Activated T-helper 1 cell treated with anti-CD3 and anti-CD28 coated beads, Interleukin-12 subunit alpha, Interleukin-12 subunit beta, Interleukin-2, Interleukin-4 antibody, amounts not matched to agents 30 ng/mL and 10 ng/mL and 1 ng/mL, durations not matched to agents 14 hours and 24 hours and 36 hours (primary cell): ENCODE measurements around the gene ATAD5. TPM values are rescaled to one million over a fixed set of nuclear protein-coding genes. Genes with fewer than 3 reads are reported as not detected.
A peak's percentile ranks its signal among the peaks of the same experiment; 100 is the strongest.

Experiments
- DNase-seq: peaks from one replicate; pipeline ENCODE4 v3.0.0; 2021; ENCODE audit warnings: low spot score
- H3K27ac Mint-ChIP-seq: one replicate; pipeline ENCODE4 v1.8.0; 2021; ENCODE audit warnings: mild to moderate bottlenecking, mixed read lengths
- H3K27me3 Mint-ChIP-seq: one replicate; pipeline ENCODE4 v1.8.0; 2022; ENCODE audit warnings: mild to moderate bottlenecking, moderate library complexity, mixed read lengths; ENCODE audit not compliant: insufficient read depth
- H3K36me3 Mint-ChIP-seq: one replicate; pipeline ENCODE4 v1.8.0; 2021; ENCODE audit warnings: low read depth, mixed read lengths
- H3K4me1 Mint-ChIP-seq: one replicate; pipeline ENCODE4 v1.8.0; 2021; ENCODE audit warnings: low read depth, mixed read lengths
- H3K4me3 Mint-ChIP-seq: one replicate; pipeline ENCODE4 v1.8.0; 2021; ENCODE audit warnings: mild to moderate bottlenecking, moderate library complexity, mixed read lengths
- H3K9me3 Mint-ChIP-seq: one replicate; pipeline ENCODE4 v1.8.0; 2021; ENCODE audit warnings: mixed read lengths
- intact Hi-C: fragments of 100-400 bp; cut with micrococcal nuclease; formaldehyde crosslinking; loops from one replicate; pipeline ENCODE4 v1.15.1; 2024
- total RNA-seq: library from RNA; stranded (reverse); gene quantifications from 2 replicates; pipeline ENCODE4 v1.2.3, GENCODE V29; 2022

The ATAD5 gene, protein sequence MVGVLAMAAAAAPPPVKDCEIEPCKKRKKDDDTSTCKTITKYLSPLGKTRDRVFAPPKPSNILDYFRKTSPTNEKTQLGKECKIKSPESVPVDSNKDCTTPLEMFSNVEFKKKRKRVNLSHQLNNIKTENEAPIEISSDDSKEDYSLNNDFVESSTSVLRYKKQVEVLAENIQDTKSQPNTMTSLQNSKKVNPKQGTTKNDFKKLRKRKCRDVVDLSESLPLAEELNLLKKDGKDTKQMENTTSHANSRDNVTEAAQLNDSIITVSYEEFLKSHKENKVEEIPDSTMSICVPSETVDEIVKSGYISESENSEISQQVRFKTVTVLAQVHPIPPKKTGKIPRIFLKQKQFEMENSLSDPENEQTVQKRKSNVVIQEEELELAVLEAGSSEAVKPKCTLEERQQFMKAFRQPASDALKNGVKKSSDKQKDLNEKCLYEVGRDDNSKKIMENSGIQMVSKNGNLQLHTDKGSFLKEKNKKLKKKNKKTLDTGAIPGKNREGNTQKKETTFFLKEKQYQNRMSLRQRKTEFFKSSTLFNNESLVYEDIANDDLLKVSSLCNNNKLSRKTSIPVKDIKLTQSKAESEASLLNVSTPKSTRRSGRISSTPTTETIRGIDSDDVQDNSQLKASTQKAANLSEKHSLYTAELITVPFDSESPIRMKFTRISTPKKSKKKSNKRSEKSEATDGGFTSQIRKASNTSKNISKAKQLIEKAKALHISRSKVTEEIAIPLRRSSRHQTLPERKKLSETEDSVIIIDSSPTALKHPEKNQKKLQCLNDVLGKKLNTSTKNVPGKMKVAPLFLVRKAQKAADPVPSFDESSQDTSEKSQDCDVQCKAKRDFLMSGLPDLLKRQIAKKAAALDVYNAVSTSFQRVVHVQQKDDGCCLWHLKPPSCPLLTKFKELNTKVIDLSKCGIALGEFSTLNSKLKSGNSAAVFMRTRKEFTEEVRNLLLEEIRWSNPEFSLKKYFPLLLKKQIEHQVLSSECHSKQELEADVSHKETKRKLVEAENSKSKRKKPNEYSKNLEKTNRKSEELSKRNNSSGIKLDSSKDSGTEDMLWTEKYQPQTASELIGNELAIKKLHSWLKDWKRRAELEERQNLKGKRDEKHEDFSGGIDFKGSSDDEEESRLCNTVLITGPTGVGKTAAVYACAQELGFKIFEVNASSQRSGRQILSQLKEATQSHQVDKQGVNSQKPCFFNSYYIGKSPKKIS (N-terminal part only)
- 26.2 and 28.7 TPM in 2 replicates for total RNA-seq

DNA sequence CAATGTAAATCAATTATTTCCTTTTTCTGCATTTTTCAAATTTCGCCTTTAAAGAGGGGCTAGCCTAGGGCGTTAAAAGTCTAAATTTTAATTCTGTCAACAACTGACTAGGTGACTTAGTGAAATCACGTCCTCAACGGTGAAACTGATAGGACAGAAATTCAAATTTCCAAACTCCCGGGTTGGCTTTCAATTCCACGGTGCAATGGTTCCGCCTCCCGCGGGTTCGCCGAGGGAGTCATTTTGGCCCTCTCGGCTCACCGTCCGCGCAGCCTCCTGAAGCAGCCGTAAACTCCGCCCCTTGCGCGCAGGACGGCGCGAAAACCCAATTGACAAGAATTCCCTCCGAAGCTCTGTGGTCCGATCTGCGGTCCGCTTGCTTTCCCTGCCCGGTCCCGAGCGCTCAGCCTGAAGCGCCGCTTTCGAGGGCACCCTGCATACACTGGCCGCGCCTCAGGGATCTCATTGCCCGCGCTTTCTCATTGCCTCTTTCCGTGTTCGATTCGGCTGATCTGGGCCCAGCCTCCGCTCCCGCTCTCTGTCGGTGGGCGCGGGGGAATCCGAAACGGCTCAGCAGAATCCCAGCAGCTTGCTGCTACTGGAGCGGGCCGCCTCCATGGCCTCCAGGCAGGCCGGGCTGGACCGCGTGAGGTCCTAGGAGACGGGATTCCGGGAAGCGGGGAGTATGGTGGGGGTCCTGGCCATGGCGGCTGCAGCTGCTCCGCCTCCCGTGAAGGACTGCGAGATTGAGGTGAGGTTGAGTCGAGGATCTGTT, at the start of gene ATAD5:
ATAD5 (plus strand) TSS at position 304 of the 775 bp plus-strand sequence; CDS start at position 686, 382 bp downstream.
- Mint-ChIP-seq H3K4me1 (peaks cover 43% of the 10 kb centered on the region), H3K27me3 (no peaks in the 10 kb centered on the region), H3K4me3 (peak within 1 kb of the TSS; percentile 96), H3K27ac (peak within 1 kb of the TSS; percentile 86), H3K36me3 (peaks cover 14% of the 10 kb centered on the region), H3K9me3 (no peaks in the 10 kb centered on the region)
- DNase-seq: peak; percentile 86
- intact Hi-C loops: loop anchor here (1.0 to 5.0 kb wide), 3 partner anchors 8 to 140 kb away; partner anchors contain the start of genes CRLF3, RNF135 and TEFM

DNA sequence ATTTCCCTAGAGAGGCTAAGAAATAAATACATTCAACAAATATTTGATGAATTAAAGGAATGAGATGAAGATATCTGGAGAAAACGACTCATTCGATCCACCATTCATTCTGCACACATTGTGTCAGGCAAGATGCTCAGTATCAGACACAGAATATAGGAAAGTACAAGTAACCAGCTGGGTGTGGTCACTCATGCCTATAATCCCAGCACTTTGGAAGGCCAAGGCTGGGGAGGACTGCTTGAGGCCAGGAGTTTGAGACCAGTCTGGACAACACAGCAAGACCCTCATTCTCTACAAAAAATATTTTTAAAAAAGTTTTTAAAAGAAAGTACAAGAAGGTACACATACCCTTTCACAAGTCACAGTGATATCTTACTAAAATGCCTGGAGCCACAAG, 49.6 kb upstream of the ATAD5 start:
- Mint-ChIP-seq H3K27ac (peak overlapping the region; percentile 10), H3K4me1 (peaks cover 14% of the 10 kb centered on the region), H3K4me3 (no peak overlapping the region), H3K9me3 (no peaks in the 10 kb centered on the region), H3K27me3 (no peaks in the 10 kb centered on the region), H3K36me3 (peaks cover 19% of the 10 kb centered on the region)
- no peak for DNase-seq
- intact Hi-C loops: no loop called here

DNA sequence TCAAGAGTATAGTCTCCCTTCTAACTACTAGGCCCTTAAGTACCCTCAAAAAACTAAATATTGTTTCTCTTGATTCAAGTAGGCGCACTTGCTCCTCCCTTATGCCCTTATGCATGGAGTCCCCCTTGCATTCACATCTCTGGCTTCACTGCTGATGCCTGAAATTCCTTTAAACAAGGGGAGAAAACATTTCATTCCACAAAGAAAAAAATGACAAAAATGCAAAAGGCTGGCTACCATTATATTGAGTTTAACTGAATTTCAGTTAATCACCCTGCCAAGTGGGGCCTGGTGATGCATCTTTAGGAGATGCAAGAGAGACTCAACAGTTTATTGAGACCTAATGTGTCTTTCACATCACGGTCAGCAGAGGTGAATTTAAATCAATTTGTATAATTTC, 42.8 kb upstream of the ATAD5 start:
- peaks cover 44% of the 10 kb centered on the region for H3K36me3 Mint-ChIP-seq
- no peak for DNase-seq
- intact Hi-C loops: no loop called here

DNA sequence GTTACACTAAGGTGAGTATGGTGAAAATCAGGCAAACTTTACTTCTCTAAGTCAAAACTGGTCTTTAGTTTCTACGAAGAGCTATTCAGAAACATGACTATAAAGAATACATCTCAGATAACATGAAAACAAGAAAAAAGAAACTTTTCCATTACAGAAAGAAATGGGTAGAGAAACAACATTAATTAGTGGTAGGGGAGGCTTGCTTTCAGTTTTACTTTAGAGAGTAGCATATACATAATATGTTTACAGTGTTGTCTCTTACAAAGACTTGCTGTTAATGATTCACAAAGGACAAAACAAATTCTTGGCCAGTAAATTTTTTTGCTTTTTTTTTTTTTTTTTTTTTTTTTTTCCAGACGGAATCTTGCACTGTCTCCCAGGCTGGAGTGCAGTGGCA, 41.5 kb upstream of the ATAD5 start:
- DNase-seq: no peak
- intact Hi-C loops: loop anchor here (1.0 kb wide), 1 partner anchor 34 kb away; the partner anchor contains the start of gene CRLF3
- H3K27me3 Mint-ChIP-seq: no peaks in the 10 kb centered on the region
- H3K4me1 Mint-ChIP-seq: peaks cover 16% of the 10 kb centered on the region
- no peak overlapping the region for H3K4me3 Mint-ChIP-seq
- peaks cover 45% of the 10 kb centered on the region for H3K36me3 Mint-ChIP-seq
- H3K27ac Mint-ChIP-seq: peak overlapping the region; percentile 83
- H3K9me3 Mint-ChIP-seq: no peaks in the 10 kb centered on the region

More for the DNA sequence above, 42.8 kb upstream of the ATAD5 start:
- Mint-ChIP-seq H3K9me3 (no peaks in the 10 kb centered on the region), H3K4me1 (peaks cover 20% of the 10 kb centered on the region), H3K27me3 (no peaks in the 10 kb centered on the region), H3K4me3 (no peak overlapping the region), H3K27ac (peak overlapping the region; percentile 85)

DNA sequence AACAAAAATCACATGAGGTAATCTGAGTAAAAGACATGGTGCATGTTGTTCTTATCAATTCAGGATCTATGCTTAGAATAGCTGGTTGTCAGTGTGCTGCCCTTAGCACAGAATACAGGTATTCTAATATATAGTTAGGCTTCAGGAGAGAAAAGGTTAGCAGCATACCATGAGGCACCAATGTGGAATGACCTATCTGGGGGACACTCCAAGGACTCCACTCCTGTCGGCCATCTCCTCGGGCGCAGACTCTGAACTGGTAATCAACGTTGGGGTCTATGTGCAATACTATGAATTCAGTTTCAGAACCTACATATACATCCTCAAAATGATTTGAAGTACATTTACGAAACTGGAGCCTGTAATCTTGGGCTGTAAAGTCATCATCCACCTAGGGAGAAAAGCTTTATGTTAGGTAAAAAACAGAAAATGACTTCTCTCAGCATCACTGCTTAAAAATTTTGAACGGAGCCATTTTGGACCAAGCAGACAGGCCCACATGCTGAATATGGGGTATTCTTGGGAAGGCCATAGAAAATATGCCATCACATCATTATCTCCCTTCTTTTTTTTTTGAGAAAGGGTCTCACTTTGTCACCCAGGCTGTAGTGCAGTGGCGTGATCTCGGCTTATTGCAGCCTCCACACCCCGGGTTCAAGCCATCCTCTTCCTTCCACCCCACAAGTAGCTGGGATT, 38.3 kb upstream of the ATAD5 start:
- Mint-ChIP-seq H3K27ac (peak overlapping the region; percentile 16), H3K27me3 (no peaks in the 10 kb centered on the region), H3K36me3 (peaks cover 48% of the 10 kb centered on the region), H3K9me3 (no peaks in the 10 kb centered on the region), H3K4me3 (no peak overlapping the region), H3K4me1 (peaks cover 30% of the 10 kb centered on the region)
- intact Hi-C loops: no loop called here
- DNase-seq: no peak

DNA sequence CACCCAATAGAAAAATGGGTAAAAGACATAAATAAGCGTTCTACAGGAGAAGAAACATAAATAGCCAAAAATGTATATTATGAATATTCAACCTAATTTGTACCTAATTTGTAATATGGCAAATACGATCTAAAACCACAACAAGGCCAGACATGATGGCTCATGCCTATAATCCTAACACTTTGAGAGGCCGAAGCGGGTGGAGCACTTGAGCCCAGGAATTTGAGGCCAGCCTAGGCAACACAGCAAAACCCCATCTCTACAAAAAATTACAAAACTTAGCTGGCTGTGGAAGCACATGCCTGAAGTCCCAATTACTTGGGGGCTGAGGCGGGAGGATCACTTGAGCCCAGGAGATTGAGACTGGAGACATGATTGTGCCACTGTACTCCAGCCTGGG, 37.4 kb upstream of the ATAD5 start:
- DNase-seq: no peak
- intact Hi-C loops: no loop called here

DNA sequence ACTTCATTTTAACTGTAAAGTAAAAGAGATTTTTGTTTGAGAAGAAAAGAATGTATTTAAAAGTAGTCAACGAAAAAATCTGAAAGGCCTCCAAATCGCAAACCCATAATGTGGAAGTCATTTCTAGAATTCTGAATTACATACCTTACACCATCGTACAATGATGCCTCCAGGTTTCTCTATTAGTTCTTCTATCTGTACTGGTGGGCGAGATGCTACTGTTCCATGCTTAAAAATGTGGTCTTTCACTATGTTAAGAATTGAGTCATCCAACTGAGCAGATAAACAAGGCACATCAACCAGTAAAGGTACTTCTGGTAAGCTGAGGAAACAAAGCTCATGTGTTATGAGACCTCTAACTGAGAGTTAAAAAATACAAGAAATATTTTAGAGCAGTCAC, 35.8 kb upstream of the ATAD5 start:
- DNase-seq: no peak
- Mint-ChIP-seq H3K27ac (peak overlapping the region; percentile 80), H3K27me3 (no peaks in the 10 kb centered on the region), H3K4me3 (no peak overlapping the region), H3K36me3 (peaks cover 41% of the 10 kb centered on the region), H3K9me3 (no peaks in the 10 kb centered on the region), H3K4me1 (peaks cover 14% of the 10 kb centered on the region)
- intact Hi-C loops: loop anchor here (1.0 to 2.0 kb wide), 4 partner anchors 13 to 463 kb away; no protein-coding TSS in a partner anchor

More for the DNA sequence above, 37.4 kb upstream of the ATAD5 start:
- no peak overlapping the region for H3K4me3 Mint-ChIP-seq
- H3K36me3 Mint-ChIP-seq: peaks cover 42% of the 10 kb centered on the region
- no peaks in the 10 kb centered on the region for H3K27me3 Mint-ChIP-seq
- no peaks in the 10 kb centered on the region for H3K9me3 Mint-ChIP-seq
- H3K4me1 Mint-ChIP-seq: peaks cover 25% of the 10 kb centered on the region
- peak overlapping the region; percentile 16 for H3K27ac Mint-ChIP-seq

DNA sequence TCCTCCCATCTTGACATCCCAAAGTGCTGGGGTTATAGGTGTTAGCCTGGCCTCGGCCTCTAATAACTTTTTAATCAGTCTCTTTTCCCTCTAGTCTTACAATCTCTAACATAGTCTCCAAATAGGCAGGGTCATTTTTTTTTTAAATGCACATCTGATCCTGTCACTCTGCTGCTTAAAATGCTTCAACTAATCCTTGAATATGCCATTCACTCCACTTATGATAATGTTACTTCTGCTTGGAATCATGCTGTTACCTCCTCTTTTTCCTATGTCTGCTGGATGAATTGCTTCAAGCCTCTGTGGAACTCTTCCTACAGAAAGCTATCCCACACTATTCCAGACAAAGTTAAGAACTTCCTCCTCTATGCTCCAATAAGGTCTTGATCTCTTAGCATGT, 30.1 kb upstream of the ATAD5 start:
- H3K36me3 Mint-ChIP-seq: peaks cover 40% of the 10 kb centered on the region
- no peaks in the 10 kb centered on the region for H3K9me3 Mint-ChIP-seq
- no peak for DNase-seq
- H3K4me1 Mint-ChIP-seq: peaks cover 22% of the 10 kb centered on the region
- peak overlapping the region; percentile 77 for H3K27ac Mint-ChIP-seq
- H3K27me3 Mint-ChIP-seq: no peaks in the 10 kb centered on the region
- intact Hi-C loops: no loop called here
- H3K4me3 Mint-ChIP-seq: no peak overlapping the region

DNA sequence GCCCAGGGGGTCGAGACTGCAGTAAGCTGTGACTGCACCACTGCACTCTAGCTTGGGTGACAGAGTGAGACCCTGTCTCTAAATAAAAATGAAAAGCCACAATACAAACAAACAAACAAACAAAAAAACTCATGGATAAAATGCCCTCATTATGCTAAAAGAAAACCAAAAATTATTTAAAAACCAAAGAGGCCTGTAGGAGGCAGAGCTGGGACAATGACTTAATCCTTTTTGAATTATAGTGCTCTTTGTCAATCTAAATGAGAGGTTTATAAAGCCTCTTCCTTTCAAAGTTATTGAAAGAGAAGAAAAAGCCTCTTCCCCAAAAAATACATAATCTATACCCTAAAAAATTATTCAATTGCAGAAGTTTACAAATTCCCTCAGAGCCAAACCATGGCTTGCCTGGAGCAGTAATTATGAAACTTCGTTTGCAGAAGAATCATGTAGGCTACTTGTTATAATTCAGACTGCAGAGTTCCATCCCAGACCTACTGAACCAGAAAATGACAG, 25.8 kb upstream of the ATAD5 start:
- Mint-ChIP-seq H3K36me3 (peaks cover 24% of the 10 kb centered on the region), H3K9me3 (no peaks in the 10 kb centered on the region), H3K27ac (peak overlapping the region; percentile 4), H3K4me1 (peaks cover 51% of the 10 kb centered on the region), H3K27me3 (no peaks in the 10 kb centered on the region), H3K4me3 (no peak overlapping the region)
- DNase-seq: no peak
- intact Hi-C loops: no loop called here

DNA sequence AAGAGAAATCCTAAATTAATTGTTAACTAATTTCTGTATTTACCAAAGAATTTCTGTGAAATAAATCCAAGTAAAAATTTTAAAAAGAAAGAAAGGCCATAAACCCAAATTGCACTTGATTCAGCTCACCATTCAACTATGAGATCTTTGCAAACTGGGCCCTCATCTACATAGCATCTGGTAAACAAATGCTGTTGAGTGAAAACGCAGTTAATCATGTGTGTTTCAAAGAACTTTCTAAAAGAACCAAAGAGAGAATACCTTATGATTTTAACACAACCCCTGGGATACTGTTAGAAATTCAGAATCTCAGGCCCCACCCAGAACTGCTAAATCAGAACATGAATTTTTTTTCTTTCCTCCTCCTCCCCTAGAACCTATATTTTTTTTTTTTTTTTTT, 23.9 kb upstream of the ATAD5 start:
- Mint-ChIP-seq H3K9me3 (no peaks in the 10 kb centered on the region), H3K27ac (peak overlapping the region; percentile 94), H3K4me1 (peaks cover 62% of the 10 kb centered on the region), H3K4me3 (peak overlapping the region; percentile 83), H3K36me3 (peaks cover 14% of the 10 kb centered on the region), H3K27me3 (no peaks in the 10 kb centered on the region)
- intact Hi-C loops: no loop called here
- DNase-seq: no peak

DNA sequence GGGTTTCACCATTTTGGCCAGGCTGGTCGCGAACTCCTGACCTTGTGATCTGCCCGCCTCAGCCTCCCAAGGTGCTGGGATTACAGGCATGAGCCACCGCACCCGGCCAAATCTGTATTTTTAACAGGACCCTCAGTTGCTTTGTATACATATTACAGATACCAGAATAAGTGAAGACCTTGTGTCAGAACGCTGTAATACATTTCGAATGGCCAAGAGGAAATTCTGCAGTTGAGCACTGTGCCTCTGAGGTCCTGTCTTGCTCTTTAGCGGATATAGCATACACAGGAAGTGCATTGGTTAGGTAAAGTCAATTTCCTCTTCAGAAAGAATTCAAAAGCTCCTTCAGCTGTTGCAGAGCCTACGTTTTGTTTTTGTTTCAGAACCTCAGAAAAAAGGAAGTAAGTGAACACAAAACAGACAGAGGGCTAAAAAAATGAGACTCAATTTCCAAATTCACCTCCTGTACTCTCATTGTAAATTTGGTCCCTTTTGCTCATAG, 22.9 kb upstream of the ATAD5 start:
- H3K4me3 Mint-ChIP-seq: peak overlapping the region; percentile 83
- no peaks in the 10 kb centered on the region for H3K9me3 Mint-ChIP-seq
- peak; percentile 50 for DNase-seq
- no peaks in the 10 kb centered on the region for H3K27me3 Mint-ChIP-seq
- intact Hi-C loops: loop anchor here (1.0 kb wide), 2 partner anchors 12 to 13 kb away; no protein-coding TSS in a partner anchor
- H3K36me3 Mint-ChIP-seq: peaks cover 7% of the 10 kb centered on the region
- peak overlapping the region; percentile 94 for H3K27ac Mint-ChIP-seq
- H3K4me1 Mint-ChIP-seq: peaks cover 71% of the 10 kb centered on the region
